ENCODE results near the gene CKS1B. TPM values are rescaled to one million over a fixed set of nuclear protein-coding genes. Genes with fewer than 3 reads are reported as not detected.

CKS1B gene
- total and polyA plus RNA-seq, 4 donors = 19.3 to 58.9 (median 32.2) TPM

DNA sequence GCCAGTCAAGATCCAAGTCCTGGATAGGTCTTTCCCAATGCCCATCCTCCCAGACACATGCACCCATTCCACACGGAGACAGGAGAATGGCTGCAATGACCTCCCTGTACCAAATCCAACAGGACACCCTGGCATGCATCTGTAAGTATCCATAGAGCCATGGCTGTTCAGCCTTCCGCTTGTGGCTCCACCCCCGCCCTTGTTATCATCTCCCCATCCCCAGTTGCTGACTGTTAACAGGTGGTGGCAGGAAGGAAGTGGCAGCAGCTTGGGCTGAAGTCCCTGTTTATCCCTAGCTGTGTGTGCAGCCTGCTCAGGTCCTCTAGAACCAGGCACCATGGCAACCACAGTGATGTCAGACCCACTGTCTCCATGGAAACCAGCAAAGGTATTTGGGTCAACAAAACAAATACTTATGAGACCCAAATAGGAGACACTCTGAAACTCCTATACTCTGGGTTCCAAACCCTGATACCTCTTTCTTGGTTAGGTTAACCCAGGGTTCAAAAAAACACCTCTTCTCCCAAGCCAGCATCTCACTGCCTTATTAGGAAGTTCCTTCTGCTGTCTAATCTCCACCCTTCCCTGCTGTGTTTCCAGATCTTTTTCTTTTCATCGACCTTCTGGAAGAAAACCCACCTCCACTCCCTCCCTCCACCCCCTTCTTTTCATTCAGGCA, 19.3 kb upstream of the CKS1B start:
- Histone ChIP-seq H3K4me3 (ENCODE audit: low read length in 2 of 2) (peak overlapping the region; percentile 72 to 74), H3K9me3 (ENCODE audit: control insufficient read depth, low read length) (no peaks in the 10 kb centered on the region), H3K36me3 (ENCODE audit: control insufficient read depth in 1 of 2, insufficient read depth in 2 of 2, low read length in 1 of 2) (no peaks in the 10 kb centered on the region), H3K27ac (ENCODE audit: low read depth in 1 of 2, low read length in 2 of 2) (peak overlapping the region; percentile 8 to 79), H3K4me1 (ENCODE audit: control insufficient read depth in 1 of 2, insufficient read depth in 2 of 2, low read length in 2 of 2) (peaks cover 0 to 5% of the 10 kb centered on the region in 2 donors), H3K27me3 (ENCODE audit: control insufficient read depth in 1 of 2, insufficient read depth in 2 of 2, low read length in 1 of 2) (no peaks in the 10 kb centered on the region)
- WGBS, 2 donors = 9 to 10% methylated on average over 4 of the region's 4 CpGs
- intact Hi-C loops (cut with DNase I) = loop anchor here in 1 of 2 donors (5.0 kb wide), 1 partner anchor 62 kb away; no protein-coding TSS in a partner anchor
- peak; percentile 43 for ATAC-seq (ENCODE audit: low FRiP score)
- peak in 1 of 2 donors; percentile 71 for DNase-seq

DNA sequence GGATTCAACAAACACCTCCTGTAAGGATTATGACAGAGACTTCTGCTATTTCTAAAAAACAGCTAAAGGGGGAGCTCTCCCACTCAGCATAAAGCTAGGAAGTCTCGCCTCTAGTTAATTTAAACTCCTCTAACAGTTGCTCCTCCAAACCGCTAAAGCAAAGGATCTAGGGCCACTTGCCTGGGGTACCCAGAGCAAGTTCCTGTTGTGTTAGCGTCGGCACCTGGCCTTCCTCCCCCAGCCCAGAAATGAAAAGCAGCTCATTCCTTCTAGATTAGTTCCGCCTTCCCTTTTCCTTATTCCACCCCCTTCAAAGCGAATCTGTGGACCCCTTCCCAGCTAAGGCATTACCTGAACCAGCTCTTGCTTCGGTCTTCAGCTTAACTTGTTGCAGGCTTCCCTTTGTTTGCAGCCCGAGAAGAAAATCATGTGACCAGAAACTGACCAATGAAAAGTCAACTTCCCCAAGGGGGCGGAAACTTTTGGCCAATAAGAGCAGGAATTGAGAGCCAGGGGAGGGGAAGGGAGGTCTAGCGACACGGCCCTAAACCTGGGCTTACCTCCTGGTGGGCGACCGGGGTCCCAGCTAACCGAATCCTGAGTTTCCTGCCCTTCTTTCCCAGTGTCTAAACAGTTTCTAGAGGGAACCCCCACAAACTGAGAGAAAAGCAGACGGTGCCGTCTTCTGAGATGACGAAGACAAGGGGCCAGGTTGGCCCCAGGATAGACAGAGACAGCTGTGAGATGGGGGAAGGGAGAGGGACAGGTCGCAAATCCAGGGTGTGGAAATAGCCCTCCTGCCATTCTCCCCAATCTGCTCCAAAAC, 18.6 kb upstream of the CKS1B start, which contains the start of gene PBXIP1:
Gene PBXIP1, minus strand, starts transcription at position 382 of the 826 bp plus-strand sequence. CDS start 2,378 bp downstream, outside the sequence.
- intact Hi-C loops (cut with DNase I) = loop anchor here in 1 of 2 donors (5.0 kb wide), 1 partner anchor 61 kb away; no protein-coding TSS in a partner anchor

DNA sequence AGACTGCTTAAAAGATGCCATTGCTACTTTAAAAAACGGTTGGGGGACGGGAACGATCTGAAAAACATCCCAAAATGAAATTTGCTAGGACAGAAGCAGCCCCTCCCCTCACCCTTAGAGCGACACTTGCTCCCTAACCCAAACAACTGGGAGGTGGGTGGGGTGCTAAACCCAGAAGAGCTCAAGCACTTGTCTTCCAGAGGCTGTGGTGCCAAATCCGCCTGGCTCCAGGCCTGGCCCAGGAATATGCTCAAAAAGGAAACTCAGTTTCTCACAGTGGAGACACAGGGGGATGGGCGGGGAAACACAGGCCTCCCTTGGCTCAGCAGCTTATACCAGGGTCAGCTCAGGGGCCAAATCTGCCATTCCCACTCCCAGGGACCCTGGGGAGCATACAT, 17.9 kb upstream of the CKS1B start:
- Histone ChIP-seq H3K4me1 (ENCODE audit: control insufficient read depth in 1 of 2, insufficient read depth in 2 of 2, low read length in 2 of 2) (peaks cover 0 to 5% of the 10 kb centered on the region in 2 donors), H3K27me3 (ENCODE audit: control insufficient read depth in 1 of 2, insufficient read depth in 2 of 2, low read length in 1 of 2) (no peaks in the 10 kb centered on the region), H3K9me3 (ENCODE audit: control insufficient read depth, low read length) (no peaks in the 10 kb centered on the region), H3K36me3 (ENCODE audit: control insufficient read depth in 1 of 2, insufficient read depth in 2 of 2, low read length in 1 of 2) (no peaks in the 10 kb centered on the region), H3K4me3 (ENCODE audit: low read length in 2 of 2) (peak overlapping the region; percentile 21 to 74), H3K27ac (ENCODE audit: low read depth in 1 of 2, low read length in 2 of 2) (peak overlapping the region in 1 of 2 donors; percentile 86)
- intact Hi-C loops (cut with DNase I) = loop anchor here in 1 of 2 donors (5.0 kb wide), 1 partner anchor 61 kb away; no protein-coding TSS in a partner anchor
- 2 to 3% methylated on average over 6 of the region's 6 CpGs for WGBS, 2 donors
- peak in 1 of 2 donors; percentile 64 for DNase-seq
- peak; percentile 53 for ATAC-seq (ENCODE audit: low FRiP score)

More for the DNA sequence above, 18.6 kb upstream of the CKS1B start, which contains the start of gene PBXIP1:
- H3K27me3 ChIP-seq (ENCODE audit: control insufficient read depth in 1 of 2, insufficient read depth in 2 of 2, low read length in 1 of 2) = no peaks in the 10 kb centered on the region
- DNase-seq = peak in 1 of 2 donors; percentile 79
- peaks cover 0 to 5% of the 10 kb centered on the region in 2 donors for H3K4me1 ChIP-seq (ENCODE audit: control insufficient read depth in 1 of 2, insufficient read depth in 2 of 2, low read length in 2 of 2)
- peak within 1 kb of the TSS; percentile 8 to 86 for H3K27ac ChIP-seq (ENCODE audit: low read depth in 1 of 2, low read length in 2 of 2)
- H3K4me3 ChIP-seq (ENCODE audit: low read length in 2 of 2) = peak within 1 kb of the TSS; percentile 72 to 74
- WGBS, 2 donors = 0% methylated on average over 18 of the region's 18 CpGs
- peak; percentile 90 for ATAC-seq (ENCODE audit: low FRiP score)
- no peaks in the 10 kb centered on the region for H3K36me3 ChIP-seq (ENCODE audit: control insufficient read depth in 1 of 2, insufficient read depth in 2 of 2, low read length in 1 of 2)
- no peaks in the 10 kb centered on the region for H3K9me3 ChIP-seq (ENCODE audit: control insufficient read depth, low read length)

DNA sequence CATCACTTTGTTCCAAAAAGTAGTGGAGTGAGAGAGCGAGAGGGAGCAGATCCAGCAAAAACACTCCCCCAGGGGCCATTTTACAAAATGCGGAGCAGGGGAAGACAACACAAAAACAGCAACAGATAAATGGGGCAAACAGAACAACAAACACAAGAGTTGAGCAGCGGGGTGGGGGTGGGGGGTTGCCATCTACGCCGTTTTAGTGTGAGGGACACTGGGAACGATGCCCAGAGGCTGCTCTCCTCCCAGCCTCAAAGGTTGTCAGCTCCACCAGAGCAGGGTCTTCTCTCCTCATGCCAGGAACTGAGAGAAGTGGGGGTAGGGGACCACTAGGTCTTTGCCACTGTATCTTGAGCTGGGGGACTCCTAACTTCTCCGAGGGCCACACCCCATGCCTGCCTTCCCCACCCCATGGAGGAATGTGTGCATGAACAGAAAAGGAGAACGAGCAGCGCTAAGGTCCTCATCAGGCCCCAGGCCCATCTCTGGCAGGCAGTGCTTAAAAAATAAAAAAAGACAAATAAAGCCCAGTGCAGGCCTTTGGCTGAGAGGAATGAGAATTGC, 17.3 kb upstream of the CKS1B start:
- ATAC-seq (ENCODE audit: low FRiP score) = no peak
- Histone ChIP-seq H3K4me1 (ENCODE audit: control insufficient read depth in 1 of 2, insufficient read depth in 2 of 2, low read length in 2 of 2) (peaks cover 0 to 5% of the 10 kb centered on the region in 2 donors), H3K36me3 (ENCODE audit: control insufficient read depth in 1 of 2, insufficient read depth in 2 of 2, low read length in 1 of 2) (no peaks in the 10 kb centered on the region), H3K9me3 (ENCODE audit: control insufficient read depth, low read length) (no peaks in the 10 kb centered on the region), H3K4me3 (ENCODE audit: low read length in 2 of 2) (no peak overlapping the region), H3K27ac (ENCODE audit: low read depth in 1 of 2, low read length in 2 of 2) (no peak overlapping the region), H3K27me3 (ENCODE audit: control insufficient read depth in 1 of 2, insufficient read depth in 2 of 2, low read length in 1 of 2) (no peaks in the 10 kb centered on the region)
- WGBS, 2 donors = 24 to 26% methylated on average over 9 of the region's 9 CpGs
- intact Hi-C loops (cut with DNase I) = loop anchor here in 1 of 2 donors (5.0 kb wide), 1 partner anchor 60 kb away; no protein-coding TSS in a partner anchor
- DNase-seq = no peak

DNA sequence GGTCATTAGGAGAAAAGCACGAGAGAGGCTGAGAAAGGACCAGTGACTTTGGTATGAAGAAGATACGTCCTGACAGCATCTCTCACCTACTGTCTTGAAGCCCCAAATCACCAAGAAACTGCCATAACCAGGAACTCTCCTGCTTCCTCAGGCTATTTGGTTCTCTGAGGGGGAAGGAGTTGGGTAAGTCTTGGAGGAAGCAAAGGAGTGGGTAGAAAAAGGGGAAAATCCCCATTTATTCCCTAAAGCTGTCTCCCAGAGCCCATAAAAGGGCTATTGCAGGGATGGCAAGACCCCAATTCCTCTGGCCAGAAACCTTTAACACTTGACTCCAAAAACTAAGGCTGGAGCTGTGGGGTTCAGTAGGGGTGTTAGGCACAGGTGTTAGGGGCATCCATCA, 16.4 kb upstream of the CKS1B start:
- no peak for DNase-seq
- Histone ChIP-seq H3K27ac (ENCODE audit: low read depth in 1 of 2, low read length in 2 of 2) (no peak overlapping the region), H3K36me3 (ENCODE audit: control insufficient read depth in 1 of 2, insufficient read depth in 2 of 2, low read length in 1 of 2) (no peaks in the 10 kb centered on the region), H3K4me1 (ENCODE audit: control insufficient read depth in 1 of 2, insufficient read depth in 2 of 2, low read length in 2 of 2) (peaks cover 0 to 5% of the 10 kb centered on the region in 2 donors), H3K27me3 (ENCODE audit: control insufficient read depth in 1 of 2, insufficient read depth in 2 of 2, low read length in 1 of 2) (no peaks in the 10 kb centered on the region), H3K9me3 (ENCODE audit: control insufficient read depth, low read length) (no peaks in the 10 kb centered on the region), H3K4me3 (ENCODE audit: low read length in 2 of 2) (no peak overlapping the region)
- intact Hi-C loops (cut with DNase I) = loop anchor here in 1 of 2 donors (5.0 kb wide), 1 partner anchor 59 kb away; no protein-coding TSS in a partner anchor
- 58 to 66% methylated on average over 2 of the region's 2 CpGs for WGBS, 2 donors
- no peak for ATAC-seq (ENCODE audit: low FRiP score)

DNA sequence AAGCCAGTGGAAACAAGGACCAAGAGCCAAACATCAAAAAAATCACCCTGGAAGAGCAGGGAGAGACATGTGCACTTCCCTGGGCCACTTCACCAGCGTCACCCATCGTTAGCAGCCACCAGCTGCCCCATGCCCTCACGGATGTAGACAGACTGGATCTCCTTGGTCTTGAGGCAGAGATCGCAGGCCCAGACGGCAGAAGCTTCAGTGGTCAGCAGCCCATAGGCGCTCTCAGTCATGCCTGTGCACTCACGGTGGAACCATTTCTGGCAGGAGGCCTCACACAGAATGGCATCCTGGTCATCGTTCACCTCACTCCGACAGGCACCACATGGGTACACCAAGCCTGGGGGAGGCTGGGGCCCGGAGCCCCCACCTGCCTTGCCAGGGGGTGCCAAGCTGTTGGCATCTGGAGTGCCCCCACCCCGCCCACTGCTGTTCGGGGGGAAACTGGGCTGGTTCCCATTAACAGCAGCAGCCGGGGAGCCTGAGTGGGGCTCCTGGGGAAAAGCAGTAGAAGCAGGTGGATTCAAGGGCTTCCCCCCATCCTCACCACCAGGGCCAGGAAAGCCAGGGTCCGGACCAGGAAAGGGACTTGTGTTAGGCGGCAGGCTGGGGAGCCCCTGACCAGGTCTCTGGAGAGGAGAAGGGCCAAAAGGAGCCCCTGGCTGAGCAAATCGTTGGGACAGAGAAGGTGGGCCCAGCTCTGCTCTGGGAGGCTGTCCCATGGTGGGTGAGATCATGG, 15.6 kb upstream of the CKS1B start:
- ATAC-seq (ENCODE audit: low FRiP score) (no peak), DNase-seq (peak in 1 of 2 donors; percentile 45)
- Histone ChIP-seq H3K4me3 (ENCODE audit: low read length in 2 of 2) (no peak overlapping the region), H3K27ac (ENCODE audit: low read depth in 1 of 2, low read length in 2 of 2) (no peak overlapping the region), H3K4me1 (ENCODE audit: control insufficient read depth in 1 of 2, insufficient read depth in 2 of 2, low read length in 2 of 2) (peaks cover 0 to 4% of the 10 kb centered on the region in 2 donors), H3K36me3 (ENCODE audit: control insufficient read depth in 1 of 2, insufficient read depth in 2 of 2, low read length in 1 of 2) (peaks cover 0 to 2% of the 10 kb centered on the region in 2 donors), H3K27me3 (ENCODE audit: control insufficient read depth in 1 of 2, insufficient read depth in 2 of 2, low read length in 1 of 2) (no peaks in the 10 kb centered on the region), H3K9me3 (ENCODE audit: control insufficient read depth, low read length) (no peaks in the 10 kb centered on the region)
- intact Hi-C loops (cut with DNase I) = loop anchor here in 1 of 2 donors (5.0 kb wide), 1 partner anchor 58 kb away; no protein-coding TSS in a partner anchor
- WGBS, 2 donors = 80 to 83% methylated on average over 16 of the region's 16 CpGs

DNA sequence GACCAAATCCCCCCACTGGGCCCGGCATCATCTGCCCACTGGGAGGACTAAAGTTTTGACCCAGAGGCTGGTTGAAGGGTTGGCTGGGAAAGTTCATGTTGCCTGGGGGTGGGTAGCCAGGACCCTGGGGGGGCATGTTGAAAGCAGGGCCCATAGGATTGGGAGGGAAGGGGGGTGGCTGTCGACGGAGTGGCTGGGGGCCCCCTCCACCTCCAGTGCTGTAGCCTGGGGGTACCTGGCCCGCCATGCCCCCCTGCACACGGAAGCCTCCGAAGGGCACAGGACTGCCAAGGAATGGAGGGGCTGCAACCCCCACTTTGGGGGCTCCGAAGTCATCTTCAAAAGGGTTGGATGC, 15.1 kb upstream of the CKS1B start:
- Histone ChIP-seq H3K36me3 (ENCODE audit: control insufficient read depth in 1 of 2, insufficient read depth in 2 of 2, low read length in 1 of 2) (peaks cover 0 to 2% of the 10 kb centered on the region in 2 donors), H3K4me3 (ENCODE audit: low read length in 2 of 2) (no peak overlapping the region), H3K9me3 (ENCODE audit: control insufficient read depth, low read length) (no peaks in the 10 kb centered on the region), H3K4me1 (ENCODE audit: control insufficient read depth in 1 of 2, insufficient read depth in 2 of 2, low read length in 2 of 2) (no peaks in the 10 kb centered on the region), H3K27ac (ENCODE audit: low read depth in 1 of 2, low read length in 2 of 2) (no peak overlapping the region), H3K27me3 (ENCODE audit: control insufficient read depth in 1 of 2, insufficient read depth in 2 of 2, low read length in 1 of 2) (no peaks in the 10 kb centered on the region)
- WGBS, 2 donors = 89 to 92% methylated on average over 7 of the region's 7 CpGs
- ATAC-seq (ENCODE audit: low FRiP score) (no peak), DNase-seq (peak in 1 of 2 donors; percentile 48)
- intact Hi-C loops (cut with DNase I) = loop anchor here in 1 of 2 donors (5.0 kb wide), 1 partner anchor 58 kb away; no protein-coding TSS in a partner anchor
